22Rv1 (cell line): Measurements from ENCODE around the gene RNASE7.

Experiments used
- CTCF ChIP-seq: fragments of 450-650 bp; IDR thresholded peaks from 2 replicates; pipeline ENCODE4 v1.5.1; 2017; ENCODE audit warnings: mild to moderate bottlenecking
- ZFX ChIP-seq: fragments of 450-650 bp; IDR thresholded peaks from 2 replicates; pipeline ENCODE4 v1.6.1; 2017; ENCODE audit warnings: antibody characterized with exemption, borderline replicate concordance

DNA sequence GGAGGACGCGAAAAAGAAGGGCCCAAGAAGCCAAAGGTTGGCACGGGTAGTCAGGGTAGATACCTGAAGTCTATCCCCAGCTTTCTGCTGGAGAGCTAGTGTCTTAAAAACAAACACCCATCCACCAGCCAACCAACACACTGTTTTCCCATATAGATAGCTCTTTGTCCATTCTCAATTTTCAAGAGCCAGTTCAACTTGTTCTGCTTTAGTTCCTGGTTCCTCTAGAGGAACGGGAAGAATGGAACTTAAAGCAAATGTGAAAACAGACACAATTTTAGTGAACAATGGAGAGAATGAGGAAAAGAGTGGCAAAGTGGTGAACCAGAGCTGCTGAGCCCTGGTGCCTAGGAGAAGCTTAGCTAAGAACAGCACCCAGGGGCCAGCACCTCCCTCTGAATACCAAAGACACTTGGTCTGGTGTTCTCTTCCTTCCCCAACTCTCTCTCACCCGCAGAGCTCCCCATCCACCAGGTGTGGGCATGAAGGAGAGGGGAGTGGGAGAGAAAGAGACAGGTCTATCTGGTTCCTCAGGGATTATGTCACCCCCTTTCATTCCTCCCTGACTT, 21.1 kb upstream of the RNASE7 start:
- no peak for TF ChIP-seq CTCF
- TF ChIP-seq ZFX, result no peak
